ENCODE data around the gene TYR.

DNA sequence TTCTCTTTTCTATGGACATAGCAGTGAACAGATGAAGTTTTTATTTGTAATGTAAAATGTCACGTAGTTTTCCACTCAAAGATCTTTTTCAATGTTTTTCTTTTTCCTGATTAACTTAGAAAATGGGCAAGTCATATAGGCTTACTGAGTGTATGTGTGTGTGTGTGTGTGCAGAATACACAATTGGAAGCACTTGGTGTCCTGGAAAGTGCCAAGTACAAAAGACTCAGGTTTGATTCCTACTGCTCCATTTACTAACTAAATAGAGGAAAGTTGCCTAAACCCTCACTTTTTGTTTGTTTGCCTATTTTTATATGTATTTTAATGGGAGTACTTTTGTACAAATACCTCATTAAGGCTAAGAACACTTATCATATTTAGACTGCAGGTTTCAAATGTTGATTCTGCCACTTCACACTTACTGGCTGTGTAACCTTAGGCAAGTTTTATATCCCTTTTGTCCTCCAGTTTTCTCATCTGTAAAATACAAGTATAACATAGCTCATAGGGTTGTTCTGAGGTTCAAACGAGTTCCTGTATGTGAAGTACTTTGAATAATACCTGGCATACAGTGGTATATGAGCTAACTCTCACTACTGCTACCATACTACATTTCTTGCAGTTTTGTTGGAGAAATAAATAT lies 90.1 kb downstream of the TYR start:
- TF ChIP-seq, protein P1, sequence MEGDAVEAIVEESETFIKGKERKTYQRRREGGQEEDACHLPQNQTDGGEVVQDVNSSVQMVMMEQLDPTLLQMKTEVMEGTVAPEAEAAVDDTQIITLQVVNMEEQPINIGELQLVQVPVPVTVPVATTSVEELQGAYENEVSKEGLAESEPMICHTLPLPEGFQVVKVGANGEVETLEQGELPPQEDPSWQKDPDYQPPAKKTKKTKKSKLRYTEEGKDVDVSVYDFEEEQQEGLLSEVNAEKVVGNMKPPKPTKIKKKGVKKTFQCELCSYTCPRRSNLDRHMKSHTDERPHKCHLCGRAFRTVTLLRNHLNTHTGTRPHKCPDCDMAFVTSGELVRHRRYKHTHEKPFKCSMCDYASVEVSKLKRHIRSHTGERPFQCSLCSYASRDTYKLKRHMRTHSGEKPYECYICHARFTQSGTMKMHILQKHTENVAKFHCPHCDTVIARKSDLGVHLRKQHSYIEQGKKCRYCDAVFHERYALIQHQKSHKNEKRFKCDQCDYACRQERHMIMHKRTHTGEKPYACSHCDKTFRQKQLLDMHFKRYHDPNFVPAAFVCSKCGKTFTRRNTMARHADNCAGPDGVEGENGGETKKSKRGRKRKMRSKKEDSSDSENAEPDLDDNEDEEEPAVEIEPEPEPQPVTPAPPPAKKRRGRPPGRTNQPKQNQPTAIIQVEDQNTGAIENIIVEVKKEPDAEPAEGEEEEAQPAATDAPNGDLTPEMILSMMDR (IDR thresholded peaks at IDR 0.05) = no peak
- TF ChIP-seq POLR2A (IDR thresholded peaks at IDR 0.05) = no peak
